Left cardiac atrium (tissue), 4 donors: ENCODE measurements around the gene WSCD2. TPM values are rescaled to one million over a fixed set of nuclear protein-coding genes. Genes with fewer than 3 reads are reported as not detected.

Experiments used
- ATAC-seq, 2 donors: fragments of 200-7000 bp; cut with Tn5 transposase; one replicate each; pipeline ENCODE4 v1.9.1; 2020; ENCODE audit warnings: mild to moderate bottlenecking in 2 of 2, moderate library complexity in 2 of 2
- DNase-seq: peaks from one replicate; pipeline ENCODE4 v3.0.0-alpha.2; 2020
- intact Hi-C, 2 donors: fragments of 100-400 bp; cut with DNase I; formaldehyde crosslinking; loops; one replicate each; pipeline versions ENCODE4 v1.14.1 to v1.15.1; 2022 to 2023
- total RNA-seq, 2 donors: library from RNA; stranded (reverse); fragmentation: NEBNext Ultra II Directional; extraction: Animal tissue kit (Norgen Biotek cat#: 25700); gene quantifications; one replicate each; pipeline ENCODE4 v1.2.1, GENCODE V29; 2021
- donor health status: DM: no; HTN: yes; CAD: no.
- donor health status: DM: no; HTN: yes; CAD: no; lungs with severe emphysema.
- donor health status: DM: yes; HTN: yes; CAD: no.
- donor health status: Dilated cardiomyopathy.

Gene WSCD2
- total RNA-seq, 2 donors from 2014 or later = 0.44 TPM; not detected in 1

GRCh38 chr12:108268397-108268796, 139.3 kb downstream of the WSCD2 start:
- no peak for ATAC-seq
- intact Hi-C loops = no loop called here
- DNase-seq = no peak

GRCh38 chr12:108269224-108269623, 140.1 kb downstream of the WSCD2 start:
- intact Hi-C loops = no loop called here
- ATAC-seq (no peak), DNase-seq (no peak)

- intact Hi-C loops = no loop called here
- DNase-seq = no peak
- peak in 1 of 2 donors; percentile 22 for ATAC-seq
Observed at GRCh38 chr12:108270035-108270848, 141.2 kb downstream of the WSCD2 start.

GRCh38 chr12:108270849-108271143, 141.7 kb downstream of the WSCD2 start:
- ATAC-seq = no peak
- no peak for DNase-seq
- intact Hi-C loops = no loop called here

- intact Hi-C loops = no loop called here
Observed at GRCh38 chr12:108271951-108272872, 143.1 kb downstream of the WSCD2 start.

GRCh38 chr12:108273217-108273616, 144.1 kb downstream of the WSCD2 start:
- intact Hi-C loops = no loop called here
- ATAC-seq = no peak

More at GRCh38 chr12:108271951-108272872, 143.1 kb downstream of the WSCD2 start:
- DNase-seq (no peak), ATAC-seq (no peak)

GRCh38 chr12:108277613-108278012, 148.5 kb downstream of the WSCD2 start:
- intact Hi-C loops = no loop called here
- ATAC-seq (no peak), DNase-seq (no peak)

More at GRCh38 chr12:108273217-108273616, 144.1 kb downstream of the WSCD2 start:
- DNase-seq = no peak

- no peak for DNase-seq
- intact Hi-C loops = no loop called here
- no peak for ATAC-seq
Observed at GRCh38 chr12:108282160-108282559, 153.1 kb downstream of the WSCD2 start.

GRCh38 chr12:108282676-108283075, 153.6 kb downstream of the WSCD2 start:
- DNase-seq = no peak
- ATAC-seq = peak; percentile 28 to 30
- intact Hi-C loops = no loop called here

- DNase-seq (no peak), ATAC-seq (no peak)
- intact Hi-C loops = no loop called here
Observed at GRCh38 chr12:108284163-108284562, 155.1 kb downstream of the WSCD2 start.

GRCh38 chr12:108285016-108285415, 155.9 kb downstream of the WSCD2 start:
- no peak for DNase-seq
- intact Hi-C loops = no loop called here
- no peak for ATAC-seq

GRCh38 chr12:108287227-108287626, 158.1 kb downstream of the WSCD2 start:
- DNase-seq (no peak), ATAC-seq (no peak)
- intact Hi-C loops = no loop called here

GRCh38 chr12:108289350-108290161, 160.5 kb downstream of the WSCD2 start:
- intact Hi-C loops = no loop called here
- DNase-seq = peak; percentile 27
- peak; percentile 41 to 80 for ATAC-seq

GRCh38 chr12:108295641-108296040, 166.6 kb downstream of the WSCD2 start:
- no peak for DNase-seq
- ATAC-seq = peak in 1 of 2 donors; percentile 18

GRCh38 chr12:108296945-108297344, 167.9 kb downstream of the WSCD2 start:
- DNase-seq = no peak
- intact Hi-C loops = no loop called here
- ATAC-seq = no peak

More at GRCh38 chr12:108295641-108296040, 166.6 kb downstream of the WSCD2 start:
- intact Hi-C loops = no loop called here

GRCh38 chr12:108297424-108297823, 168.3 kb downstream of the WSCD2 start:
- no peak for DNase-seq
- ATAC-seq = no peak
- intact Hi-C loops = no loop called here

- intact Hi-C loops = no loop called here
- no peak for ATAC-seq
- no peak for DNase-seq
Observed at GRCh38 chr12:108297895-108298760, 169.0 kb downstream of the WSCD2 start.

GRCh38 chr12:108298761-108299275, 169.7 kb downstream of the WSCD2 start:
- DNase-seq (no peak), ATAC-seq (no peak)
- intact Hi-C loops = no loop called here
